DND-41 (cell line): Measurements from ENCODE around the gene TIMM44.

ENCODE experiments used
- EZH2 ChIP-seq: IDR thresholded peaks from 3 replicates; pipeline ENCODE4 v1.6.1; 2012; ENCODE audit warnings: borderline replicate concordance, low read depth, mild to moderate bottlenecking, moderate library complexity, low read length, inconsistent platforms; ENCODE audit not compliant: severe bottlenecking
- TF ChIP-seq, protein P1 (sequence below): IDR thresholded peaks from 2 replicates; pipeline ENCODE4 v1.5.1; 2012; ENCODE audit warnings: borderline replicate concordance, low read length, moderate library complexity, mild to moderate bottlenecking; ENCODE audit not compliant: poor library complexity, severe bottlenecking; ENCODE audit errors: extremely low read depth

DNA sequence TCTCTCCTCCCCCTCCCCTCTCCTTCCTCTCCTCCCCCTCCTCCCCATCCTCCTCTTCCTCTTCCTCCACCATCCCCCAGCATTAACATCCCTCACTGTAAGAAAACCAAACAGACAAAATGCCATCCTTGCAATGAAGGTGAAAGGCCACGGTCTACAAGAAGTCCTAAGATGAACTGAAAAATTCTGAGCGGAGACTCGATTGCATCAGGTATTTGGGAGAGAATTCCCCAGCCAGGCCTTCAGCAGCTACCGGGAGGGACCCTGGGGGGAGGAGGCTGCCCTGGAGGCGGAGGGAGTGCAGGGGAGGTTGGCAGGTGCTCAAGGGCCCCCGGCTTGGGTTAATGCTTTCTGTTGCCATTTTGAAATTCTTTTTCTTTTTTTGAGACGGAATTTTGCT is 10.1 kb upstream of the TIMM44 start:
- TF ChIP-seq, protein P1, sequence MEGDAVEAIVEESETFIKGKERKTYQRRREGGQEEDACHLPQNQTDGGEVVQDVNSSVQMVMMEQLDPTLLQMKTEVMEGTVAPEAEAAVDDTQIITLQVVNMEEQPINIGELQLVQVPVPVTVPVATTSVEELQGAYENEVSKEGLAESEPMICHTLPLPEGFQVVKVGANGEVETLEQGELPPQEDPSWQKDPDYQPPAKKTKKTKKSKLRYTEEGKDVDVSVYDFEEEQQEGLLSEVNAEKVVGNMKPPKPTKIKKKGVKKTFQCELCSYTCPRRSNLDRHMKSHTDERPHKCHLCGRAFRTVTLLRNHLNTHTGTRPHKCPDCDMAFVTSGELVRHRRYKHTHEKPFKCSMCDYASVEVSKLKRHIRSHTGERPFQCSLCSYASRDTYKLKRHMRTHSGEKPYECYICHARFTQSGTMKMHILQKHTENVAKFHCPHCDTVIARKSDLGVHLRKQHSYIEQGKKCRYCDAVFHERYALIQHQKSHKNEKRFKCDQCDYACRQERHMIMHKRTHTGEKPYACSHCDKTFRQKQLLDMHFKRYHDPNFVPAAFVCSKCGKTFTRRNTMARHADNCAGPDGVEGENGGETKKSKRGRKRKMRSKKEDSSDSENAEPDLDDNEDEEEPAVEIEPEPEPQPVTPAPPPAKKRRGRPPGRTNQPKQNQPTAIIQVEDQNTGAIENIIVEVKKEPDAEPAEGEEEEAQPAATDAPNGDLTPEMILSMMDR = no peak
- TF ChIP-seq EZH2 = no peak
